Peyer's patch (tissue), 4 donors: ENCODE measurements around the gene UNK. TPM values are rescaled to one million over a fixed set of nuclear protein-coding genes. Genes with fewer than 3 reads are reported as not detected.

Source experiments
- DNase-seq, 3 donors: peaks; one replicate each; pipeline ENCODE4 v3.0.0-alpha.2; 2017 to 2019
- H3K27ac ChIP-seq, 4 donors: fragments of 200-600 bp; sonication (generic); one replicate each; pipeline ENCODE4 v1.5.1; 2016 to 2019
- H3K27me3 ChIP-seq, 2 donors: fragments of 200-600 bp; sonication (generic); one replicate each; pipeline ENCODE4 v1.5.1; 2019
- H3K36me3 ChIP-seq, 3 donors: fragments of 200-600 bp; sonication (generic); one replicate each; pipeline ENCODE4 v1.5.1; 2016 to 2019
- H3K4me1 ChIP-seq, 4 donors: fragments of 200-600 bp; sonication (generic); one replicate each; pipeline ENCODE4 v1.5.1; 2016 to 2019
- H3K4me3 ChIP-seq, 4 donors: fragments of 200-600 bp; sonication (generic); 1 replicate in 3 of 4; 2 replicates in 1 of 4; pipeline ENCODE4 v1.5.1; 2016 to 2019; ENCODE audit warnings: mild to moderate bottlenecking in 1 of 4
- H3K9me3 ChIP-seq, 4 donors: fragments of 200-600 bp; sonication (generic); one replicate each; pipeline ENCODE4 v1.5.1; 2016 to 2019; ENCODE audit warnings: mild to moderate bottlenecking in 1 of 4
- POLR2A ChIP-seq, 2 donors: fragments of 450-650 bp; IDR thresholded peaks; one replicate each; pipeline ENCODE4 v1.5.1; 2017; ENCODE audit warnings: antibody characterized with exemption in 2 of 2, mild to moderate bottlenecking in 2 of 2, moderate library complexity in 2 of 2
- total RNA-seq, 4 donors: library from RNA; depleted of rRNA; stranded (reverse); fragments of >200 nt; gene quantifications; one replicate each; pipeline ENCODE4 v1.1.0, GENCODE V29; 2016
- TF ChIP-seq, protein P1 (sequence below), 6 experiments: fragments of 450-650 bp in 4 of 6; fragments of 200-600 bp in 2 of 6; sonication (generic) in 1 of 6; IDR thresholded peaks; one replicate each; pipeline ENCODE4 v1.5.1; 2017 to 2019; ENCODE audit warnings: antibody characterized with exemption in 6 of 6, mild to moderate bottlenecking in 3 of 6, moderate library complexity in 1 of 6

Gene UNK
- total RNA-seq, 4 donors from 2014 or later, result 18.9 to 108 (median 30.6) TPM

DNA sequence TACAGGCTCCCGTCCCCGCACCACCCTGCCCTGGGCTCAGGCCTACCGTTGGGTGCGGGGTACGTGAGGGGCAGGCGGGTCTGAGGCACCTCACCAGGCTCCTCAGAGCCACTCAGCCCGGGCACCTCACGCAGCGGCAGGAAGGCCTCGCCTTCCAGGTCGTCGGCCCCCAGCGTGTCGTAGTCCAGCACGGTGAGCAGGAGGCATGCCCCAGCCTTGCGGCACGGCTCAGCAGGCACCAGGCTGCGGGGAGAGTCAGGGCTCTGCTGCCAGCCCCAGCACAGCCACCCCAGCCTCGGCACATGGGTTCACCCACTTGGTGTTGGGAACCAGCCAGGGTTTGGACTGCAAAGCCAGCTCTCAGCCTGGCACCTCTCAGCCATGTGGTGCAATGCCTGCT, 44.1 kb downstream of the UNK start:
- peaks cover 0 to 31% (median 9%) of the 10 kb centered on the region in 4 donors for H3K4me1 ChIP-seq
- no peak overlapping the region for H3K4me3 ChIP-seq
- peaks cover 0 to 28% (median 0%) of the 10 kb centered on the region in 3 donors for H3K36me3 ChIP-seq
- TF ChIP-seq POLR2A (IDR thresholded peaks at IDR 0.05), result no peak
- TF ChIP-seq, protein P1, sequence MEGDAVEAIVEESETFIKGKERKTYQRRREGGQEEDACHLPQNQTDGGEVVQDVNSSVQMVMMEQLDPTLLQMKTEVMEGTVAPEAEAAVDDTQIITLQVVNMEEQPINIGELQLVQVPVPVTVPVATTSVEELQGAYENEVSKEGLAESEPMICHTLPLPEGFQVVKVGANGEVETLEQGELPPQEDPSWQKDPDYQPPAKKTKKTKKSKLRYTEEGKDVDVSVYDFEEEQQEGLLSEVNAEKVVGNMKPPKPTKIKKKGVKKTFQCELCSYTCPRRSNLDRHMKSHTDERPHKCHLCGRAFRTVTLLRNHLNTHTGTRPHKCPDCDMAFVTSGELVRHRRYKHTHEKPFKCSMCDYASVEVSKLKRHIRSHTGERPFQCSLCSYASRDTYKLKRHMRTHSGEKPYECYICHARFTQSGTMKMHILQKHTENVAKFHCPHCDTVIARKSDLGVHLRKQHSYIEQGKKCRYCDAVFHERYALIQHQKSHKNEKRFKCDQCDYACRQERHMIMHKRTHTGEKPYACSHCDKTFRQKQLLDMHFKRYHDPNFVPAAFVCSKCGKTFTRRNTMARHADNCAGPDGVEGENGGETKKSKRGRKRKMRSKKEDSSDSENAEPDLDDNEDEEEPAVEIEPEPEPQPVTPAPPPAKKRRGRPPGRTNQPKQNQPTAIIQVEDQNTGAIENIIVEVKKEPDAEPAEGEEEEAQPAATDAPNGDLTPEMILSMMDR (IDR thresholded peaks at IDR 0.05), result no peak
- no peaks in the 10 kb centered on the region for H3K27me3 ChIP-seq
- no peak for DNase-seq
- no peaks in the 10 kb centered on the region for H3K9me3 ChIP-seq
- H3K27ac ChIP-seq, result no peak overlapping the region

DNA sequence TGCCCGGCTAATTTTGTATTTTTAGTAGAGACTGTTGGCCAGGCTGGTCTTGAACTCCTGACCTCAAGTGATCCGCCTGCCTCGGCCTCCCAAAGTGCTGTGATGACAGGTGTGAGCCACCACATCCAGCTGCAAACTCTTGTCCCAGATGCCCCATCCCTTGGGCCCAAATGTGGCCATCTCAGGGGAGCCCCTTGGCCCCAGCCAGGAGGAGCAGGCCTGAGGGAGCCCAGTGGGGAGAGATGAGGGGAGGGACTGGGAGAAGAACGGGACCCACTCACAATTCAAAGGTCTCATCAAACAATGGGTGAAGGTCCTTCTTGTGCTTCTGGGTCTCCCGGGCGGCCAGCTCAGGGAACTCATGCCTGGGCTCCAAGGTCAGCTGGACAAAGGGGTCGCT, 45.1 kb downstream of the UNK start:
- no peak for TF ChIP-seq POLR2A (IDR thresholded peaks at IDR 0.05)
- TF ChIP-seq, protein P1 (IDR thresholded peaks at IDR 0.05), result no peak
- Histone ChIP-seq H3K27ac (no peak overlapping the region), H3K36me3 (peaks cover 0 to 23% (median 0%) of the 10 kb centered on the region in 3 donors), H3K27me3 (no peaks in the 10 kb centered on the region), H3K4me3 (no peak overlapping the region), H3K9me3 (no peaks in the 10 kb centered on the region), H3K4me1 (peaks cover 0 to 33% (median 9%) of the 10 kb centered on the region in 4 donors)
- no peak for DNase-seq

DNA sequence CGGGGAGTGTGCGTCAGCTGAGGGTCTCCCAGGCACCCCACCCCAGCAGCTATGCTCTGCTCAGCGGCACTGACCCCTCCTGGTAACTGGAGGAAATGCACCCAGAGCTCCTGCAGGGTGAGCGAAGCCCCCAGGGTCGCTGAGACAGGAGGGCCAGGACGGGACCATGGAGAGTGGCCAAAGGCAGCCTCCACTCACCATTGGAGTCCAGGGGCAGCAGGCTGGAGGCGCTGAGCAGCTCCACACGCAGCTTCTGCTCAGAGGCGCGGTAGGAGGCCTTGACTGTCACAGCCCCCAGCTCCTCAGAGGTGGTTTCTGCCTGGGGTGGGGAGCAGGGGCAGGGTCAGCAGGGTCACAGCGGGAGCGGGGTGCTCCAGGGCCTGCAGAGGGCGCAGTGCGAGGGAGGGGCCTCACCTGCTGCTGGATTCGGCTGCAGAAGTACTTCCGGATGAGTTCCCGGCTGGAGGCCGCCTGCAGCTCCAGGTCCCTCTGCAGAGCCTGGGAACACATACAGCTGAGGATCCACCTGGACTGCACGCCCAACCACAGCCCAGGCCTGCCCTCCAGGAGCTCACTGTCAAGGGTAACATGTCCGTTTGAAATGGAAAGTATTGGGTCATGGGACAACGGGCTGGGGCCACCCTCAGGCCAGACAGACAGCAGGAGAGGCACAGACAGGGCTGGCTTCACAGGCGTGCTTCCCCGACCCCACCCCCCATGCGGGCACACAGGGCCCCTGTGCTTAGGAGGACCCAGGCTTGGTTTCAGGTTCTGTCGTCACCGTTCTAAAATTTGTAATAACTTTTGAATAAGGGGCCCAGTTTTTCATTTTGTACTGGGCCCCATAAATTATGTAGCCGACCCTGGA, 45.8 kb downstream of the UNK start:
- H3K4me3 ChIP-seq, result peak overlapping the region in 2 of 4 donors; percentile 11 to 27
- peak in 2 of 3 donors; percentile 72 to 80 for DNase-seq
- no peaks in the 10 kb centered on the region for H3K9me3 ChIP-seq
- H3K27me3 ChIP-seq, result no peaks in the 10 kb centered on the region
- H3K27ac ChIP-seq, result no peak overlapping the region
- TF ChIP-seq POLR2A (IDR thresholded peaks at IDR 0.05), result peak; percentile 15 to 33
- TF ChIP-seq, protein P1 (IDR thresholded peaks at IDR 0.05), result peak in 4 of 6 experiments; percentile 44 to 75 (median 64)
- peaks cover 0 to 33% (median 9%) of the 10 kb centered on the region in 4 donors for H3K4me1 ChIP-seq
- H3K36me3 ChIP-seq, result peaks cover 0 to 17% (median 0%) of the 10 kb centered on the region in 3 donors

DNA sequence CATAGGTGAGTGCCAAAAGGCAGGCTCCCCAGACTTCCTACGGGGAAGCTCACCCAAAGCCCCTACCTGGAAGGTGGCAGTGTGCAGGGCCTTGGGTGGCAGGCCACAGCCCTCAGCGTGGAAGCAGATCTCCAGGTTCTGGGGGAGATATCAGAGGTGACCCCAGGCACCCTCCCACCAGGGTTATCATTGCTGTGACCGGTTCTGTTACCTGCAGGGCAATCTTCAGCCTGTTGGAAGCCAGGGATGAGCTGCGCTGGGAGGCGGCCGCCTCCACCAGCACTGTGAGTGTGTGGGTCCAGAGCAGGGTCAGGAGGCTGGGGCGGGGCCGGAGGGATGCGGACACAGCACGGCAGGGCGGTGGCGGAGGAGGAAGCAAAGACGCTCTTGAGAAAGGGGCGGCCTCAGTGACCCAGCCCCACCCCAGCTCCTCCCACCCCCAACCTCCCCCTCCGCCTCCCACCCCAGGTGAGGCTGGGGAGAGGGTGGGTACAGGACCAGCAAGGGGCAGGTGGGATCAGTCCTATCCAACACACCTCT, 46.5 kb downstream of the UNK start:
- DNase-seq, result no peak
- Histone ChIP-seq H3K27me3 (no peaks in the 10 kb centered on the region), H3K27ac (peak overlapping the region in 1 of 4 donors; percentile 26), H3K36me3 (peaks cover 0 to 18% (median 0%) of the 10 kb centered on the region in 3 donors), H3K9me3 (no peaks in the 10 kb centered on the region), H3K4me3 (peak overlapping the region in 1 of 4 donors; percentile 27), H3K4me1 (peaks cover 0 to 33% (median 9%) of the 10 kb centered on the region in 4 donors)
- TF ChIP-seq, protein P1 (IDR thresholded peaks at IDR 0.05), result no peak
- no peak for TF ChIP-seq POLR2A (IDR thresholded peaks at IDR 0.05)

DNA sequence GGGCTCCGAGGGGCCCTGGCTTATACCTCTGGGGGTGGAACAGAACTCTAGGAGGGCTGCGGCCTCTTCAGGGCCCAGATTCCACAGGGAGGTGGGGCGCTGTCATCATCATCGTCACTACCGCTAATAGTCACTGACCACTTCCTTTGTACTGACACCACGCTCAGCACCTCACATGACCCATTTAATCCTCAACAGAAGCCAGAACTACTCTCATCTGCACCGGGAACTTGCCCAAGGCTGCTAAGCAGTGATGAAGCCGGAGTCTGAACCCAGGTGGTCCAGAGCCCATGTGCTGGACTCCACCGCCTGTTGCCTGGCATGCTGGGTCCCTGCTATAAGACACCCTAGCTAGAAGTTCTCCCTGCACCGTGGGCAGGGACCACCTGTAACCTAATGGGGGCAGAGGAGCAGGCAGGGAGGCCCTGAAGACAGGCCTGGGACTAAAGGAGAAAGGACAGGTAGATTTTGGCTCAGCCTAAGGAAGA, 47.6 kb downstream of the UNK start:
- DNase-seq, result peak in 2 of 3 donors; percentile 46 to 77
- TF ChIP-seq, protein P1 (IDR thresholded peaks at IDR 0.05), result no peak
- peak in 1 of 2 donors; percentile 30 for TF ChIP-seq POLR2A (IDR thresholded peaks at IDR 0.05)
- Histone ChIP-seq H3K4me3 (peak overlapping the region in 1 of 4 donors; percentile 9), H3K9me3 (no peaks in the 10 kb centered on the region), H3K4me1 (peaks cover 0 to 30% (median 6%) of the 10 kb centered on the region in 4 donors), H3K36me3 (peaks cover 0 to 18% (median 0%) of the 10 kb centered on the region in 3 donors), H3K27ac (peak overlapping the region; percentile 67 to 83 (median 72)), H3K27me3 (no peaks in the 10 kb centered on the region)
